NCI-H2196 (cell line): ENCODE measurements around the gene FHOD3.
"Not testable (repeated sequence)": the region's sequence is repeated elsewhere in the genome, so short reads cannot be mapped to it uniquely, and the experiment has no call there.

ENCODE experiments used
- DNase-seq: peaks from one replicate; lab custom pipeline; 2025; ENCODE audit not compliant: unreplicated experiment; lab: John Stamatoyannopoulos, UW

FHOD3 gene

GRCh38 chr18:36535202-36535935 is 237.9 kb downstream of the FHOD3 start:
- no peak for DNase-seq

GRCh38 chr18:36536426-36536825 is 238.9 kb downstream of the FHOD3 start:
- no peak for DNase-seq

- no peak for DNase-seq
Measured at GRCh38 chr18:36537289-36537688, 239.8 kb downstream of the FHOD3 start.

GRCh38 chr18:36539674-36540231 is 242.2 kb downstream of the FHOD3 start:
- no peak for DNase-seq

GRCh38 chr18:36543030-36543429 is 245.5 kb downstream of the FHOD3 start:
- DNase-seq, result no peak

GRCh38 chr18:36543991-36544725 is 246.6 kb downstream of the FHOD3 start:
- DNase-seq, result no peak

- DNase-seq, result no peak
Measured at GRCh38 chr18:36545821-36546427, 248.4 kb downstream of the FHOD3 start.

- DNase-seq, result no peak
Measured at GRCh38 chr18:36546876-36547275, 249.4 kb downstream of the FHOD3 start.

GRCh38 chr18:36547544-36547943 is 250.0 kb downstream of the FHOD3 start:
- no peak for DNase-seq

- DNase-seq, result not testable (repeated sequence)
Measured at GRCh38 chr18:36551274-36551673, 253.8 kb downstream of the FHOD3 start.

- DNase-seq, result no peak
Measured at GRCh38 chr18:36558234-36558633, 260.7 kb downstream of the FHOD3 start.

GRCh38 chr18:36559149-36559857 is 261.8 kb downstream of the FHOD3 start:
- DNase-seq, result no peak

GRCh38 chr18:36560187-36560586 is 262.7 kb downstream of the FHOD3 start:
- DNase-seq, result no peak

GRCh38 chr18:36561046-36561445 is 263.5 kb downstream of the FHOD3 start:
- no peak for DNase-seq

- no peak for DNase-seq
Measured at GRCh38 chr18:36564841-36565240, 267.3 kb downstream of the FHOD3 start.

GRCh38 chr18:36567800-36568199 is 270.3 kb downstream of the FHOD3 start:
- DNase-seq, result no peak

- no peak for DNase-seq
Measured at GRCh38 chr18:36568487-36568886, 271.0 kb downstream of the FHOD3 start.

- DNase-seq, result no peak
Measured at GRCh38 chr18:36572135-36572856, 274.8 kb downstream of the FHOD3 start.

GRCh38 chr18:36576339-36576738 is 278.8 kb downstream of the FHOD3 start:
- no peak for DNase-seq

GRCh38 chr18:36578871-36579710 is 281.6 kb downstream of the FHOD3 start:
- DNase-seq, result no peak
